ENCODE data around the gene MRTFA. TPM values are rescaled to one million over a fixed set of nuclear protein-coding genes. Genes with fewer than 3 reads are reported as not detected.
A peak's percentile ranks its signal among the peaks of the same experiment; 100 is the strongest.

Gene MRTFA
- total and polyA plus RNA-seq, 2 of the 13 experiments (the other 11 are each of a cell fraction or from before 2014, with no cell fraction given): 2.4 to 8.2 TPM

DNA sequence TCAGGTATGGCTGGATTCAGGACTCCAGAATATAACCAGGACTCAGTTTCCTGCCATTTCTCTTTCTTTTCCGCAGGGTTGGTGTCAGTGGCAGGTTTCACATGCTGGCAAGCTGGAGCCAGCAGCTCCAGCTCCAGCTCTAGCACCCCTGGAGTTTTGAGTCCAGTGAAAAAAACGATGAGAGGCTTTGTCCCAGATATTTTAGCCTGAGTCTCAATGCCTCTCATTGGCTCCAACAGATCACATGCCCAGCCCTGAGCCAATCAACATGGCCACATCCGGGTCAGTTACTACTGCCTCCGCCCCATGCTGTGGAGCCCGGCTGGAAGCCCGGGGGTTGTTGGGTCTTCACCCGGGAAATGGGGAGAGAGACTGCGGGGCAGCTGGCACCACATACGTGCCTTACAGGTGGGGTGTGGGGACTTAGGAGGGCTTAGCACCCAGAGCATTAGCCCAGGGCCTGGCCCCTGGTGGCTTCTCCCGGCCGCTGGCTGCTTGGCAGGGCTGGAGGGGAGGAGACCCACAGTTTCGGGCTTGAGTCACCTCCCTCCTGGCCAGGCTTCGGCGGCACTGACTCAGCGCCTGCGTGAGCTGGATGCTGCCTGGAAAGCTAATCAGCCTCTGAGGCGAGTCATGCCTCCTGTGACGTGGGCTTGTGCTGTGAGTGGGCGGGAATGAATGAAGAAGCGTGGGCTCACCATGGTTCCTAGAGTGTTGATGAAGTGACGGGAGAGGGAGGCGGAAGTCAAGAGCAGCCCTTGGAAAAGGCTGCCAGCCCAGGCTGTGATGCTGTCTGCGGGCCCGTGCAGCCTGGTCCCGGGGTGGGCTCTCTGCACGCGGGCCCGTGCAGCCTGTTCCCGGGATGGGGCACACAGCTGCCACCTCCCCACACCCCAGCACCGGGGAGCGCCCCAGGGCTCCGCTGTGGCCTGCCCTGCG, 15.3 kb upstream of the MRTFA start (continued):
- TF ChIP-seq NCOA5 (CRISPR knock-in tag; IDR thresholded peaks at IDR 0.05): no peak
- peak; percentile 68 for TF ChIP-seq ISL2 (CRISPR knock-in tag; IDR thresholded peaks at IDR 0.05)
- TF ChIP-seq NFE2 (CRISPR knock-in tag; IDR thresholded peaks at IDR 0.05): no peak
- TF ChIP-seq, protein P1, sequence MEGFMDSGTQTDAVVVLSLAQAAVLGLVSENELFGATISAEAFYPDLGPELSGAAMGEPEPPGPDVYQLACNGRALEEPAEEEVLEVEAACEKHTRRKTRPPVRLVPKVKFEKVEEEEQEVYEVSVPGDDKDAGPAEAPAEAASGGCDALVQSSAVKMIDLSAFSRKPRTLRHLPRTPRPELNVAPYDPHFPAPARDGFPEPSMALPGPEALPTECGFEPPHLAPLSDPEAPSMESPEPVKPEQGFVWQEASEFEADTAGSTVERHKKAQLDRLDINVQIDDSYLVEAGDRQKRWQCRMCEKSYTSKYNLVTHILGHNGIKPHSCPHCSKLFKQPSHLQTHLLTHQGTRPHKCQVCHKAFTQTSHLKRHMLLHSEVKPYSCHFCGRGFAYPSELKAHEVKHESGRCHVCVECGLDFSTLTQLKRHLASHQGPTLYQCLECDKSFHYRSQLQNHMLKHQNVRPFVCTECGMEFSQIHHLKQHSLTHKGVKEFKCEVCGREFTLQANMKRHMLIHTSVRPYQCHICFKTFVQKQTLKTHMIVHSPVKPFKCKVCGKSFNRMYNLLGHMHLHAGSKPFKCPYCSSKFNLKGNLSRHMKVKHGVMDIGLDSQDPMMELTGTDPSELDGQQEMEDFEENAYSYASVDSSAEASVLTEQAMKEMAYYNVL (CRISPR knock-in tag; IDR thresholded peaks at IDR 0.05; ENCODE audit: borderline replicate concordance): peak; percentile 24; the same call in 1 of the 2 replicates
- 0 out of 2 replicates have a peak, but pooled peaks have one; percentile 60 for TF ChIP-seq ZZZ3 (CRISPR knock-in tag; IDR thresholded peaks at IDR 0.05; ENCODE audit: borderline replicate concordance)
- TF ChIP-seq IKZF1 (IDR thresholded peaks at IDR 0.05): no peak
- TF ChIP-seq, protein P2, sequence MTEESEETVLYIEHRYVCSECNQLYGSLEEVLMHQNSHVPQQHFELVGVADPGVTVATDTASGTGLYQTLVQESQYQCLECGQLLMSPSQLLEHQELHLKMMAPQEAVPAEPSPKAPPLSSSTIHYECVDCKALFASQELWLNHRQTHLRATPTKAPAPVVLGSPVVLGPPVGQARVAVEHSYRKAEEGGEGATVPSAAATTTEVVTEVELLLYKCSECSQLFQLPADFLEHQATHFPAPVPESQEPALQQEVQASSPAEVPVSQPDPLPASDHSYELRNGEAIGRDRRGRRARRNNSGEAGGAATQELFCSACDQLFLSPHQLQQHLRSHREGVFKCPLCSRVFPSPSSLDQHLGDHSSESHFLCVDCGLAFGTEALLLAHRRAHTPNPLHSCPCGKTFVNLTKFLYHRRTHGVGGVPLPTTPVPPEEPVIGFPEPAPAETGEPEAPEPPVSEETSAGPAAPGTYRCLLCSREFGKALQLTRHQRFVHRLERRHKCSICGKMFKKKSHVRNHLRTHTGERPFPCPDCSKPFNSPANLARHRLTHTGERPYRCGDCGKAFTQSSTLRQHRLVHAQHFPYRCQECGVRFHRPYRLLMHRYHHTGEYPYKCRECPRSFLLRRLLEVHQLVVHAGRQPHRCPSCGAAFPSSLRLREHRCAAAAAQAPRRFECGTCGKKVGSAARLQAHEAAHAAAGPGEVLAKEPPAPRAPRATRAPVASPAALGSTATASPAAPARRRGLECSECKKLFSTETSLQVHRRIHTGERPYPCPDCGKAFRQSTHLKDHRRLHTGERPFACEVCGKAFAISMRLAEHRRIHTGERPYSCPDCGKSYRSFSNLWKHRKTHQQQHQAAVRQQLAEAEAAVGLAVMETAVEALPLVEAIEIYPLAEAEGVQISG (CRISPR knock-in tag; IDR thresholded peaks at IDR 0.05): 0 out of 2 replicates have a peak, but pooled peaks have one; percentile 63
- peak; percentile 94 for TF ChIP-seq NFYC (CRISPR knock-in tag; IDR thresholded peaks at IDR 0.05)
- peak; percentile 70; the same call in 1 of the 2 replicates for TF ChIP-seq SIN3A (IDR thresholded peaks at IDR 0.05; ENCODE audit: borderline replicate concordance, low read depth, low read length)
- no peak for TF ChIP-seq SP2 (CRISPR knock-in tag; IDR thresholded peaks at IDR 0.05)
- peak; percentile 73; the same call in 1 of the 2 replicates for TF ChIP-seq GABPB1 (CRISPR knock-in tag; IDR thresholded peaks at IDR 0.05)
- TF ChIP-seq, protein P3, sequence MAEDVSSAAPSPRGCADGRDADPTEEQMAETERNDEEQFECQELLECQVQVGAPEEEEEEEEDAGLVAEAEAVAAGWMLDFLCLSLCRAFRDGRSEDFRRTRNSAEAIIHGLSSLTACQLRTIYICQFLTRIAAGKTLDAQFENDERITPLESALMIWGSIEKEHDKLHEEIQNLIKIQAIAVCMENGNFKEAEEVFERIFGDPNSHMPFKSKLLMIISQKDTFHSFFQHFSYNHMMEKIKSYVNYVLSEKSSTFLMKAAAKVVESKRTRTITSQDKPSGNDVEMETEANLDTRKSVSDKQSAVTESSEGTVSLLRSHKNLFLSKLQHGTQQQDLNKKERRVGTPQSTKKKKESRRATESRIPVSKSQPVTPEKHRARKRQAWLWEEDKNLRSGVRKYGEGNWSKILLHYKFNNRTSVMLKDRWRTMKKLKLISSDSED (CRISPR knock-in tag; IDR thresholded peaks at IDR 0.05): peak; percentile 29; the same call in 1 of the 2 replicates
- TF ChIP-seq HIVEP1 (CRISPR knock-in tag; IDR thresholded peaks at IDR 0.05): 0 out of 2 replicates have a peak, but pooled peaks have one; percentile 32
- peak; percentile 41 for TF ChIP-seq SRSF1 (optimal IDR thresholded peaks at IDR 0.05; ENCODE audit: low read depth, low read length)
- TF ChIP-seq ZIK1 (CRISPR knock-in tag; IDR thresholded peaks at IDR 0.05; ENCODE audit: borderline replicate concordance, low read depth): peak; percentile 58; the same call in 1 of the 2 replicates
- TF ChIP-seq, protein P4, sequence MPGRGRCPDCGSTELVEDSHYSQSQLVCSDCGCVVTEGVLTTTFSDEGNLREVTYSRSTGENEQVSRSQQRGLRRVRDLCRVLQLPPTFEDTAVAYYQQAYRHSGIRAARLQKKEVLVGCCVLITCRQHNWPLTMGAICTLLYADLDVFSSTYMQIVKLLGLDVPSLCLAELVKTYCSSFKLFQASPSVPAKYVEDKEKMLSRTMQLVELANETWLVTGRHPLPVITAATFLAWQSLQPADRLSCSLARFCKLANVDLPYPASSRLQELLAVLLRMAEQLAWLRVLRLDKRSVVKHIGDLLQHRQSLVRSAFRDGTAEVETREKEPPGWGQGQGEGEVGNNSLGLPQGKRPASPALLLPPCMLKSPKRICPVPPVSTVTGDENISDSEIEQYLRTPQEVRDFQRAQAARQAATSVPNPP (CRISPR knock-in tag; IDR thresholded peaks at IDR 0.05): no peak
- TF ChIP-seq, protein P5, sequence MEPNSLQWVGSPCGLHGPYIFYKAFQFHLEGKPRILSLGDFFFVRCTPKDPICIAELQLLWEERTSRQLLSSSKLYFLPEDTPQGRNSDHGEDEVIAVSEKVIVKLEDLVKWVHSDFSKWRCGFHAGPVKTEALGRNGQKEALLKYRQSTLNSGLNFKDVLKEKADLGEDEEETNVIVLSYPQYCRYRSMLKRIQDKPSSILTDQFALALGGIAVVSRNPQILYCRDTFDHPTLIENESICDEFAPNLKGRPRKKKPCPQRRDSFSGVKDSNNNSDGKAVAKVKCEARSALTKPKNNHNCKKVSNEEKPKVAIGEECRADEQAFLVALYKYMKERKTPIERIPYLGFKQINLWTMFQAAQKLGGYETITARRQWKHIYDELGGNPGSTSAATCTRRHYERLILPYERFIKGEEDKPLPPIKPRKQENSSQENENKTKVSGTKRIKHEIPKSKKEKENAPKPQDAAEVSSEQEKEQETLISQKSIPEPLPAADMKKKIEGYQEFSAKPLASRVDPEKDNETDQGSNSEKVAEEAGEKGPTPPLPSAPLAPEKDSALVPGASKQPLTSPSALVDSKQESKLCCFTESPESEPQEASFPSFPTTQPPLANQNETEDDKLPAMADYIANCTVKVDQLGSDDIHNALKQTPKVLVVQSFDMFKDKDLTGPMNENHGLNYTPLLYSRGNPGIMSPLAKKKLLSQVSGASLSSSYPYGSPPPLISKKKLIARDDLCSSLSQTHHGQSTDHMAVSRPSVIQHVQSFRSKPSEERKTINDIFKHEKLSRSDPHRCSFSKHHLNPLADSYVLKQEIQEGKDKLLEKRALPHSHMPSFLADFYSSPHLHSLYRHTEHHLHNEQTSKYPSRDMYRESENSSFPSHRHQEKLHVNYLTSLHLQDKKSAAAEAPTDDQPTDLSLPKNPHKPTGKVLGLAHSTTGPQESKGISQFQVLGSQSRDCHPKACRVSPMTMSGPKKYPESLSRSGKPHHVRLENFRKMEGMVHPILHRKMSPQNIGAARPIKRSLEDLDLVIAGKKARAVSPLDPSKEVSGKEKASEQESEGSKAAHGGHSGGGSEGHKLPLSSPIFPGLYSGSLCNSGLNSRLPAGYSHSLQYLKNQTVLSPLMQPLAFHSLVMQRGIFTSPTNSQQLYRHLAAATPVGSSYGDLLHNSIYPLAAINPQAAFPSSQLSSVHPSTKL (CRISPR knock-in tag; IDR thresholded peaks at IDR 0.05): peak; percentile 13; the same call in 1 of the 2 replicates

Measured in HepG2 (cell line).